ENCODE measurements around the gene MYL6B.
"Not testable (repeated sequence)": the region's sequence is repeated elsewhere in the genome, so short reads cannot be mapped to it uniquely, and the experiment has no call there.

MYL6B gene

GRCh38 chr12:56165369-56165768 lies 13.0 kb downstream of the MYL6B start:
- no peak for DNase-seq (ENCODE audit: low read depth in 2 of 2)

- no peak for DNase-seq (ENCODE audit: low read depth in 2 of 2)
Measured at GRCh38 chr12:56169229-56169759, 16.9 kb downstream of the MYL6B start.

GRCh38 chr12:56172839-56173238 lies 20.5 kb downstream of the MYL6B start:
- DNase-seq (ENCODE audit: low read depth in 2 of 2): no peak

- DNase-seq (ENCODE audit: low read depth in 2 of 2): no peak
Measured at GRCh38 chr12:56178347-56178746, 26.0 kb downstream of the MYL6B start.

GRCh38 chr12:56186957-56187356 lies 34.6 kb downstream of the MYL6B start:
- no peak for DNase-seq (ENCODE audit: low read depth in 2 of 2)

- no peak for DNase-seq (ENCODE audit: low read depth in 2 of 2)
Measured at GRCh38 chr12:56188131-56188777, 35.9 kb downstream of the MYL6B start.

- peak in 1 of 2 experiments; percentile 4 for DNase-seq (ENCODE audit: low read depth in 2 of 2)
Measured at GRCh38 chr12:56188778-56189098, 36.4 kb downstream of the MYL6B start.

- peak; percentile 71 to 75 for DNase-seq (ENCODE audit: low read depth in 2 of 2)
Measured at GRCh38 chr12:56189099-56189917, 36.9 kb downstream of the MYL6B start, which contains the start of gene SMARCC2. Gene SMARCC2 (minus strand): TSS chr12:56189483. CDS start chr12:56189461, 22 bp downstream.

- peak; percentile 93 to 94 for DNase-seq (ENCODE audit: low read depth in 2 of 2)
Measured at GRCh38 chr12:56189918-56190694, 37.7 kb downstream of the MYL6B start.

- no peak for DNase-seq (ENCODE audit: low read depth in 2 of 2)
Measured at GRCh38 chr12:56190695-56191155, 38.3 kb downstream of the MYL6B start.

- no peak for DNase-seq (ENCODE audit: low read depth in 2 of 2)
Measured at GRCh38 chr12:56192582-56192981, 40.2 kb downstream of the MYL6B start.

- peak; percentile 31 to 69 for DNase-seq (ENCODE audit: low read depth in 2 of 2)
Measured at GRCh38 chr12:56193025-56193578, 40.7 kb downstream of the MYL6B start.

GRCh38 chr12:56196818-56197550 lies 44.6 kb downstream of the MYL6B start:
- not testable (repeated sequence) for DNase-seq (ENCODE audit: low read depth in 2 of 2)

- no peak for DNase-seq (ENCODE audit: low read depth in 2 of 2)
Measured at GRCh38 chr12:56197921-56198635, 45.7 kb downstream of the MYL6B start.

GRCh38 chr12:56198836-56199235 lies 46.4 kb downstream of the MYL6B start:
- no peak for DNase-seq (ENCODE audit: low read depth in 2 of 2)

GRCh38 chr12:56202366-56202765 lies 50.0 kb downstream of the MYL6B start:
- no peak for DNase-seq (ENCODE audit: low read depth in 2 of 2)

- no peak for DNase-seq (ENCODE audit: low read depth in 2 of 2)
Measured at GRCh38 chr12:56202838-56203237, 50.5 kb downstream of the MYL6B start.

GRCh38 chr12:56204275-56204674 lies 51.9 kb downstream of the MYL6B start:
- DNase-seq (ENCODE audit: low read depth in 2 of 2): no peak

- no peak for DNase-seq (ENCODE audit: low read depth in 2 of 2)
Measured at GRCh38 chr12:56205445-56205844, 53.1 kb downstream of the MYL6B start.

GRCh38 chr12:56206452-56207166 lies 54.2 kb downstream of the MYL6B start:
- peak in 1 of 2 experiments; percentile 24 for DNase-seq (ENCODE audit: low read depth in 2 of 2)
